Ovary (tissue), 9 donors: Measurements from ENCODE around the gene MSI2. TPM values are rescaled to one million over a fixed set of nuclear protein-coding genes. Genes with fewer than 3 reads are reported as not detected.

Experiments used
- DNase-seq, 5 donors: peaks; one replicate each; pipeline ENCODE4 v3.0.0-alpha.2; 2019 to 2020
- H3K27ac ChIP-seq, 2 donors: fragments of 200-600 bp; one replicate each; pipeline versions ENCODE4 v1.5.1 to v1.8.0; 2019 to 2022
- H3K27me3 ChIP-seq: fragments of 200-600 bp; one replicate; pipeline ENCODE4 v1.8.0; 2022
- H3K36me3 ChIP-seq: fragments of 200-600 bp; sonication (generic); one replicate; pipeline ENCODE4 v1.5.1; 2019
- H3K4me1 ChIP-seq: one replicate; pipeline ENCODE4 v1.8.1; 2013; ENCODE audit warnings: mild to moderate bottlenecking, moderate library complexity; ENCODE audit not compliant: insufficient read depth
- H3K4me3 ChIP-seq: fragments of 200-600 bp; sonication (generic); one replicate; pipeline ENCODE4 v1.5.1; 2017
- H3K9me3 ChIP-seq, 2 donors: fragments of 200-600 bp in 1 of 2; sonication (generic) in 1 of 2; one replicate each; pipeline versions ENCODE4 v1.5.1 to v1.8.1; 2013 to 2019; ENCODE audit warnings: mild to moderate bottlenecking in 1 of 2, moderate library complexity in 1 of 2
- CTCF ChIP-seq, 3 donors: fragments of 450-650 bp in 2 of 3; fragments of 200-600 bp in 1 of 3; IDR thresholded peaks; one replicate each; pipeline versions ENCODE4 v1.5.1 to v1.8.0; 2016 to 2022; ENCODE audit warnings: antibody characterized with exemption in 3 of 3, mild to moderate bottlenecking in 1 of 3
- EP300 ChIP-seq: sonication (generic); formaldehyde crosslinking; IDR thresholded peaks from one replicate; pipeline ENCODE4 v1.6.1; 2017; ENCODE audit warnings: antibody characterized with exemption
- POLR2A ChIP-seq: fragments of 450-650 bp; IDR thresholded peaks from one replicate; pipeline ENCODE4 v1.6.1; 2017; ENCODE audit warnings: antibody characterized with exemption, mild to moderate bottlenecking, moderate library complexity
- WGBS, 3 donors: extraction: QIAGEN DNeasy Blood & Tissue Kit in 1 of 3; methylation state at CpG; one replicate each; pipeline versions ENCODE4 v1.1.5 to v1.1.7; 2013 to 2017; 5-methylcytosine and 5-hydroxymethylcytosine counted together
- intact Hi-C, 4 donors: fragments of 100-400 bp; cut with DNase I; formaldehyde crosslinking; loops; one replicate each; pipeline versions ENCODE4 v1.11.0 to v1.15.1; 2022 to 2023
- polyA plus RNA-seq, 2 donors: library from polyadenylated mRNA; stranded (reverse); fragments of 200-250 nt in 1 of 2; fragments of 350-450 nt in 1 of 2; fragmentation: Illumina TruSeq in 1 of 2; extraction: RNeasy Lipid Tissue Mini Kit (QIAGEN cat#74804) in 1 of 2; gene quantifications; one replicate each; pipeline ENCODE4 v1.2.3, GENCODE V29; 2013 to 2014
- total RNA-seq, 7 donors: library from RNA; depleted of rRNA in 2 of 7; stranded (reverse); fragments of >200 nt in 2 of 7; fragmentation: NEBNext Ultra II Directional in 3 of 7; extraction: Animal tissue kit (Norgen Biotek cat#: 25700) in 3 of 7; gene quantifications; one replicate each; pipeline versions ENCODE4 v1.1.0 to v1.2.4, GENCODE V29; 2016 to 2023
- donor health status: DM: no; HTN: no; CAD: no; lungs with moderate emphysema.
- donor health status: DM: no; HTN: no; CAD: no.
- donor health status: Bipolar disorder and iron deficiency.
- donor health status: DM: yes; HTN: yes; CAD: no.
- donor health status: DM: no; HTN: no; CAD: no.
- donor health status: DM: yes; HTN: yes; CAD: no.

The MSI2 gene
- total and polyA plus RNA-seq, 9 donors = 43.1 to 199 (median 120) TPM

- WGBS, 3 donors = 86 to 93% (median 92%) methylated on average over 8 of the region's 8 CpGs
- H3K36me3 ChIP-seq = no peaks in the 10 kb centered on the region
- intact Hi-C loops = no loop called here
- H3K4me1 ChIP-seq = no peaks in the 10 kb centered on the region
- H3K9me3 ChIP-seq = no peaks in the 10 kb centered on the region
- no peaks in the 10 kb centered on the region for H3K27me3 ChIP-seq
- DNase-seq = peak in 1 of 5 donors; percentile 13
- H3K4me3 ChIP-seq = no peak overlapping the region
- H3K27ac ChIP-seq = no peak overlapping the region
- no peak for TF ChIP-seq EP300
These were observed 373.1 kb downstream of the MSI2 start for GRCh38 chr17:57629470-57629869.

- Histone ChIP-seq H3K27ac (no peak overlapping the region), H3K27me3 (no peaks in the 10 kb centered on the region), H3K9me3 (no peaks in the 10 kb centered on the region), H3K4me1 (no peaks in the 10 kb centered on the region), H3K4me3 (no peak overlapping the region), H3K36me3 (no peaks in the 10 kb centered on the region)
- WGBS, 3 donors = 94 to 95% (median 94%) methylated on average over 4 of the region's 4 CpGs
- intact Hi-C loops = no loop called here
- DNase-seq = peak in 1 of 5 donors; percentile 24
- TF ChIP-seq EP300 (no peak), CTCF (IDR thresholded peaks at IDR 0.05) (no peak), POLR2A (no peak)
These were observed 373.6 kb downstream of the MSI2 start for GRCh38 chr17:57629886-57630285.

- intact Hi-C loops = no loop called here
- TF ChIP-seq EP300 = no peak
- TF ChIP-seq POLR2A = no peak
- TF ChIP-seq CTCF (IDR thresholded peaks at IDR 0.05) = no peak
- WGBS, 3 donors = 97 to 99% (median 98%) methylated on average over 8 of the region's 8 CpGs
- H3K4me1 ChIP-seq = no peaks in the 10 kb centered on the region
- no peaks in the 10 kb centered on the region for H3K27me3 ChIP-seq
- DNase-seq = peak in 1 of 5 donors; percentile 21
- H3K4me3 ChIP-seq = no peak overlapping the region
- no peaks in the 10 kb centered on the region for H3K36me3 ChIP-seq
- no peak overlapping the region for H3K27ac ChIP-seq
- H3K9me3 ChIP-seq = no peaks in the 10 kb centered on the region
These were observed 374.4 kb downstream of the MSI2 start for GRCh38 chr17:57630736-57631135.

- H3K4me1 ChIP-seq = no peaks in the 10 kb centered on the region
- no peaks in the 10 kb centered on the region for H3K27me3 ChIP-seq
- no peak overlapping the region for H3K4me3 ChIP-seq
- WGBS, 3 donors = 91 to 93% (median 92%) methylated on average over 6 of the region's 6 CpGs
- H3K36me3 ChIP-seq = no peaks in the 10 kb centered on the region
- H3K9me3 ChIP-seq = no peaks in the 10 kb centered on the region
- TF ChIP-seq CTCF (IDR thresholded peaks at IDR 0.05) (no peak), POLR2A (no peak), EP300 (no peak)
- DNase-seq = peak in 1 of 5 donors; percentile 3
- intact Hi-C loops = no loop called here
- H3K27ac ChIP-seq = no peak overlapping the region
These were observed 375.5 kb downstream of the MSI2 start for GRCh38 chr17:57631871-57632270.

GRCh38 chr17:57632294-57632693, 376.0 kb downstream of the MSI2 start:
- H3K27me3 ChIP-seq = no peaks in the 10 kb centered on the region

More at GRCh38 chr17:57632294-57632693, 376.0 kb downstream of the MSI2 start:
- TF ChIP-seq EP300 = no peak
- no peak for TF ChIP-seq CTCF (IDR thresholded peaks at IDR 0.05)
- no peak for TF ChIP-seq POLR2A
- H3K36me3 ChIP-seq = no peaks in the 10 kb centered on the region
- no peaks in the 10 kb centered on the region for H3K9me3 ChIP-seq
- no peaks in the 10 kb centered on the region for H3K4me1 ChIP-seq
- H3K27ac ChIP-seq = no peak overlapping the region
- intact Hi-C loops = no loop called here
- 92 to 99% (median 94%) methylated on average over 5 of the region's 5 CpGs for WGBS, 3 donors
- H3K4me3 ChIP-seq = no peak overlapping the region
- peak in 1 of 5 donors; percentile 23 for DNase-seq
